ENCODE measurements around the gene SLC30A5. TPM values are rescaled to one million over a fixed set of nuclear protein-coding genes. Genes with fewer than 3 reads are reported as not detected.

Gene SLC30A5
- total and polyA plus RNA-seq, 10 of the 15 experiments (the other 5 are each of a cell fraction or from before 2014, with no cell fraction given), result 14.7 to 67.9 (median 38.4) TPM

DNA sequence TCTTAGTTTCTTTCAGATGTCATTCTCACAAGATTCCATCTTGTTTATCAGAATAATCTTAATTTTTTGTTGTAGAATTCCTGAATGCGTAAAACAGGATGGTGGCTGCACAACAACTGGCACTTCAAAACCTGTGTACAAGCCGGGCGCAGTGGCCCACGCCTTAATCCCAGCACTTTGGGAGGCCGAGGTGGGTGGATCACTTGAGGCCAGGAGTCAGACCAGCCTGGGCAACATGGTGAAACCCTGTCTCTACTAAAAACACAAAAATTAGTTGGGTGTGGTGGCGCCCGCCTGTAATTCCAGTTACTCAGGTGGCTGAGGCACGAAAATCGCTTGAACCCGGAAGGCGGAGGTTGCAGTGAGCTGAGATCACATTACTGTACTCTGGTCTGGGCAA lies 62.6 kb downstream of the SLC30A5 start:
- Histone ChIP-seq H3K27me3 (replicated peaks in 1 of 2; ENCODE audit: control insufficient read depth in 2 of 2, insufficient read depth in 2 of 2, low read length in 1 of 2) (no peaks in the 10 kb centered on the region), H3K27ac (ENCODE audit: control insufficient read depth, insufficient read depth) (no peak overlapping the region), H2AFZ (ENCODE audit: control insufficient read depth, low read depth, low read length) (no peak overlapping the region), H3K4me3 (no peak overlapping the region), H3K79me2 (ENCODE audit: control insufficient read depth, insufficient read depth, low read length) (no peaks in the 10 kb centered on the region), H3K4me1 (ENCODE audit: control insufficient read depth, insufficient read depth, low read length) (no peaks in the 10 kb centered on the region), H3K36me3 (ENCODE audit: control insufficient read depth in 2 of 2, insufficient read depth in 2 of 2, low read length in 1 of 2) (no peaks in the 10 kb centered on the region), H3K4me2 (ENCODE audit: control insufficient read depth, insufficient read depth) (no peak overlapping the region), H3K9me3 (replicated peaks; ENCODE audit: control insufficient read depth, insufficient read depth, low read length) (no peaks in the 10 kb centered on the region), H4K20me1 (ENCODE audit: control insufficient read depth, insufficient read depth) (no peaks in the 10 kb centered on the region), H3K9ac (ENCODE audit: control insufficient read depth, insufficient read depth, low read length) (no peak overlapping the region)
- no peak for TF ChIP-seq ZSCAN29 (IDR thresholded peaks at IDR 0.05)
- TF ChIP-seq, protein P1, sequence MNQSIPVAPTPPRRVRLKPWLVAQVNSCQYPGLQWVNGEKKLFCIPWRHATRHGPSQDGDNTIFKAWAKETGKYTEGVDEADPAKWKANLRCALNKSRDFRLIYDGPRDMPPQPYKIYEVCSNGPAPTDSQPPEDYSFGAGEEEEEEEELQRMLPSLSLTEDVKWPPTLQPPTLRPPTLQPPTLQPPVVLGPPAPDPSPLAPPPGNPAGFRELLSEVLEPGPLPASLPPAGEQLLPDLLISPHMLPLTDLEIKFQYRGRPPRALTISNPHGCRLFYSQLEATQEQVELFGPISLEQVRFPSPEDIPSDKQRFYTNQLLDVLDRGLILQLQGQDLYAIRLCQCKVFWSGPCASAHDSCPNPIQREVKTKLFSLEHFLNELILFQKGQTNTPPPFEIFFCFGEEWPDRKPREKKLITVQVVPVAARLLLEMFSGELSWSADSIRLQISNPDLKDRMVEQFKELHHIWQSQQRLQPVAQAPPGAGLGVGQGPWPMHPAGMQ (IDR thresholded peaks at IDR 0.05; ENCODE audit: borderline replicate concordance), result no peak
- TF ChIP-seq PML (IDR thresholded peaks at IDR 0.05; ENCODE audit: low read length), result no peak
- no peak for TF ChIP-seq TCF12 (IDR thresholded peaks at IDR 0.05; ENCODE audit: low read depth, low read length)
- no peak for TF ChIP-seq FOXK2 (IDR thresholded peaks at IDR 0.05)
- TF ChIP-seq SREBF1 (IDR thresholded peaks at IDR 0.05; ENCODE audit: low read length), result no peak
- TF ChIP-seq SMC3 (IDR thresholded peaks at IDR 0.05; ENCODE audit: borderline replicate concordance, low read length), result no peak
- TF ChIP-seq MEF2B (IDR thresholded peaks at IDR 0.05; ENCODE audit: partially characterized antibody, poor library complexity, severe bottlenecking), result no peak
- TF ChIP-seq MTA2 (IDR thresholded peaks at IDR 0.05; ENCODE audit: low read depth), result no peak
- no peak for TF ChIP-seq EGR1 (IDR thresholded peaks at IDR 0.05; ENCODE audit: borderline replicate concordance in 1 of 2, low read depth in 2 of 2, low read length in 2 of 2)
- no peak for TF ChIP-seq BCL11A (IDR thresholded peaks at IDR 0.05; ENCODE audit: low read depth, low read length)
- no peak for TF ChIP-seq RELA (IDR thresholded peaks at IDR 0.05; ENCODE audit: borderline replicate concordance, partially characterized antibody)
- no peak for TF ChIP-seq POLR2A (IDR thresholded peaks at IDR 0.05; ENCODE audit: low read depth, low read length)
- TF ChIP-seq, protein P2, sequence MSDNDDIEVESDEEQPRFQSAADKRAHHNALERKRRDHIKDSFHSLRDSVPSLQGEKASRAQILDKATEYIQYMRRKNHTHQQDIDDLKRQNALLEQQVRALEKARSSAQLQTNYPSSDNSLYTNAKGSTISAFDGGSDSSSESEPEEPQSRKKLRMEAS (IDR thresholded peaks at IDR 0.05; ENCODE audit: low read depth, low read length), result no peak
- TF ChIP-seq, protein P3, sequence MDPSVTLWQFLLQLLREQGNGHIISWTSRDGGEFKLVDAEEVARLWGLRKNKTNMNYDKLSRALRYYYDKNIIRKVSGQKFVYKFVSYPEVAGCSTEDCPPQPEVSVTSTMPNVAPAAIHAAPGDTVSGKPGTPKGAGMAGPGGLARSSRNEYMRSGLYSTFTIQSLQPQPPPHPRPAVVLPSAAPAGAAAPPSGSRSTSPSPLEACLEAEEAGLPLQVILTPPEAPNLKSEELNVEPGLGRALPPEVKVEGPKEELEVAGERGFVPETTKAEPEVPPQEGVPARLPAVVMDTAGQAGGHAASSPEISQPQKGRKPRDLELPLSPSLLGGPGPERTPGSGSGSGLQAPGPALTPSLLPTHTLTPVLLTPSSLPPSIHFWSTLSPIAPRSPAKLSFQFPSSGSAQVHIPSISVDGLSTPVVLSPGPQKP (IDR thresholded peaks at IDR 0.05; ENCODE audit: low read depth, low read length), result no peak
- TF ChIP-seq CHD1 (IDR thresholded peaks at IDR 0.05; ENCODE audit: low read depth, low read length), result no peak
- RAD21 ChIA-PET (ENCODE audit: unreplicated experiment), result no interaction called here
- in situ Hi-C loops (cut with MboI) (no loop called here), intact Hi-C loops (cut with micrococcal nuclease; ENCODE audit: unreplicated experiment) (no loop called here)
- no peak for ATAC-seq
- POLR2A ChIA-PET, result no interaction called here
- no TSS peak for BruUV-seq (replicated peaks)
- no peak for FAIRE-seq
- no peak for DNase-seq (ENCODE audit: low read depth, low spot score)
- CTCF ChIA-PET, result no interaction called here
- WGBS (ENCODE audit: insufficient coverage, insufficient replicate concordance, low lambda C conversion rate, missing lambda C conversion rate), result 92% methylated on average over 11 of the region's 11 CpGs
- SMC1A ChIA-PET (ENCODE audit: uncharacterized antibody, unreplicated experiment), result no interaction called here

Data from GM12878 (cell line).